ENCODE measurements around the gene FGD5. TPM values are rescaled to one million over a fixed set of nuclear protein-coding genes. Genes with fewer than 3 reads are reported as not detected.
A peak's percentile ranks its signal among the peaks of the same experiment; 100 is the strongest.
"Not testable (repeated sequence)": the region's sequence is repeated elsewhere in the genome, so short reads cannot be mapped to it uniquely, and the experiment has no call there.

The FGD5 gene
- total RNA-seq, 3 donors from 2014 or later, result 0.13 to 0.25 TPM; not detected in 1

GRCh38 chr3:14806641-14807263, 12.0 kb upstream of the FGD5 start:
- Mint-ChIP-seq H3K4me1 (ENCODE audit: low read depth) (peaks cover 11% of the 10 kb centered on the region), H3K36me3 (ENCODE audit: insufficient read depth) (no peaks in the 10 kb centered on the region), H3K27me3 (ENCODE audit: low read depth) (peaks cover 46% of the 10 kb centered on the region), H3K4me3 (no peak overlapping the region), H3K9me3 (no peaks in the 10 kb centered on the region)
- ATAC-seq, result peak in 1 of 2 donors; percentile 35
- DNase-seq, result no peak

- peaks cover 58% of the 10 kb centered on the region for H3K27me3 Mint-ChIP-seq (ENCODE audit: low read depth)
- ATAC-seq, result no peak
- no peaks in the 10 kb centered on the region for H3K9me3 Mint-ChIP-seq
- DNase-seq, result no peak
- H3K36me3 Mint-ChIP-seq (ENCODE audit: insufficient read depth), result no peaks in the 10 kb centered on the region
- H3K4me1 Mint-ChIP-seq (ENCODE audit: low read depth), result peaks cover 13% of the 10 kb centered on the region
- H3K4me3 Mint-ChIP-seq, result no peak overlapping the region
These were observed 10.7 kb upstream of the FGD5 start for GRCh38 chr3:14808025-14808424.

DNA sequence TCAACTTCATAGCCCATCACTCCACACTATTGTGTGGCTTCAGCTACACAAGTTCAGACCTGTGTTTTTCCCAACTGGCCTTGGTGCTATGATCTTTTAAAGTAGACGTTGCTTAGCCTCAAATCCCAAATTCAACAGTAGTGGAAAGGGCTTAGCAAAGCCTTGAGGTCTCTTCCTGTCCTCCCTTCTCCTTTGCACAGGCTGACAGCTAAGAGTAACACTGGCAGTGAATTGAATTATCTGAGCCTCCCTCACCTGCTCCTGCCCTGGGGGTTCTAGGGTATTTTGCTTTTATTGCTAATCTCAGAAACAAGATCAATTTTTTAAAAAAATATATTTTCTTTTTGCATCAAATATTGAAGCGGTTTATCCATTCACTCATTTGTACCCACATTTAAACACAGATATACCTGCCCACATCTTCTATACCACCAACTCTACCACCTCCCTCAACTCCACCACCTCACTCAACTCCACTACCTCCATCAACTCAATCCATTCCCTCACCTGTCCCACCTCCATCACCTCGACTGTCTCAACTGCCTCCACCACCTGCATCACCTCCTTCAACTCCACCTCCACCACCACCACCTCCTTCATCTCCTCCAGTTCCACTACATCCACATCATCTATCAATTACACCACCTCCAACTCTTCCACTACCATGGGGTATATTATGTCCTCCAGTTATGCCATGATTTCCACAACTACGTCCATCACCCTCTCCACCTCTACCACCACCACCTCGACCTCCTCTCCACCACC, 10.1 kb upstream of the FGD5 start:
- no peaks in the 10 kb centered on the region for H3K9me3 Mint-ChIP-seq
- H3K27me3 Mint-ChIP-seq (ENCODE audit: low read depth), result peaks cover 64% of the 10 kb centered on the region
- ATAC-seq, result no peak
- DNase-seq, result no peak
- peaks cover 13% of the 10 kb centered on the region for H3K4me1 Mint-ChIP-seq (ENCODE audit: low read depth)
- no peaks in the 10 kb centered on the region for H3K36me3 Mint-ChIP-seq (ENCODE audit: insufficient read depth)
- no peak overlapping the region for H3K4me3 Mint-ChIP-seq

DNA sequence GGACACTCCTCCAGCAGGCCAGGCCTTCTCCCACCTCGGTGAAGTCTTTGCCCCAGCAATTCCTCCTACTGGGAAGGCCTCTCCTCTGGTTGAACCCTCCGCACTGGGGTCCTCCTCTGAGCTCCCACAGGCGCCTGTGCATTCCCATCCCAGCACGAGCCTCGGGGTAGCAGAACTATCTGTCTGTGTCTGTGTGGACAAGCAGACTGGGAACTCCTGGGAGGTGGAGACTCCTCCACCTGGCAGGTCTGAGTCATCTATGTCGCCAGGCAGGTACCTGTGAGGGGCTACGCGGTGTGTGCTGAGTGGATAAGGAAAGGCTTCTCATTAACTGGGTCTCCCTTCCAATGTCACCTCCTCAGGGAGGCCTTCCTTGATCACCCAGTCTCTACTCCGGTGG, 9.2 kb upstream of the FGD5 start:
- peaks cover 64% of the 10 kb centered on the region for H3K27me3 Mint-ChIP-seq (ENCODE audit: low read depth)

DNA sequence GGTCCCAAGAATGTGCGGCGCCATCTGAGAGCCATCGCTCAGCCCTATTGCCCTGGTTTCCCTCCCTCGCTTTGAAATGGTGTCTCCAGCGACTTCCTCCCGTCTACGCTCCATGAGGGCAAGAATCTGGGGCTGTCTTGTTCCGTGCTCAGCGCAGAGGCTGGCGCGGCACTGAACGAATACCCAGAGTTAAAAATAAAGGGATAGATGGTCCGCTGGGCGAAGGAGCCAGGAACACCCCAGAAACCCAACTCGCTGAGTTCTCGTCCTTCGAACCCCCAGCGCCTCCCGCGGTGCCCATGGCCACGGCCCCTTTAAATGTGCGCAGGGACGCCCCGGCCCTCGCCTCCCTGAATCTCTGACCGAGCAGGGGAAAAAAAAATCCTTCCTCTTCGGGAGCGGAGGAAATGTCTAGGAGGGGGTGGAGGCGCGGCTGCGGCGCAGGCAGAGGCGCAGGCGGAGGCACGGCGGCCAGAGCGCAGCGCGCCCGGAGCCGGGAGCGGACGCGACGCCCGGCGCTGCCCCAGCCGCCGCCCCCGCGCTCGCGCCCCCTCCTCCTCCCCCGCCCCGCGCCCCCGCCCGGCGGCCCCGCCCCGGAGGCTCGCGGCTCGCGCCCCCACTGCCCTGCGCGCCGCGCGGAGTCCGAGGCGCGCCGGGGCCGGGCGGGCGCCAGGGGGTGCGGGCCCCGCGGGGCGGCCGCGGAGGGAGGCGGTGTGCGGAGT, 8.5 kb upstream of the FGD5 start:
- Mint-ChIP-seq H3K4me1 (ENCODE audit: low read depth) (peaks cover 8% of the 10 kb centered on the region), H3K4me3 (no peak overlapping the region), H3K27me3 (ENCODE audit: low read depth) (peaks cover 64% of the 10 kb centered on the region), H3K36me3 (ENCODE audit: insufficient read depth) (no peaks in the 10 kb centered on the region), H3K9me3 (no peaks in the 10 kb centered on the region)
- DNase-seq (no peak), ATAC-seq (peak in 1 of 2 donors; percentile 15)

More for the DNA sequence above, 9.2 kb upstream of the FGD5 start:
- H3K36me3 Mint-ChIP-seq (ENCODE audit: insufficient read depth); H3K9me3 Mint-ChIP-seq; DNase-seq; H3K4me3 Mint-ChIP-seq; ATAC-seq: not testable (repeated sequence)
- H3K4me1 Mint-ChIP-seq (ENCODE audit: low read depth), result peaks cover 13% of the 10 kb centered on the region

DNA sequence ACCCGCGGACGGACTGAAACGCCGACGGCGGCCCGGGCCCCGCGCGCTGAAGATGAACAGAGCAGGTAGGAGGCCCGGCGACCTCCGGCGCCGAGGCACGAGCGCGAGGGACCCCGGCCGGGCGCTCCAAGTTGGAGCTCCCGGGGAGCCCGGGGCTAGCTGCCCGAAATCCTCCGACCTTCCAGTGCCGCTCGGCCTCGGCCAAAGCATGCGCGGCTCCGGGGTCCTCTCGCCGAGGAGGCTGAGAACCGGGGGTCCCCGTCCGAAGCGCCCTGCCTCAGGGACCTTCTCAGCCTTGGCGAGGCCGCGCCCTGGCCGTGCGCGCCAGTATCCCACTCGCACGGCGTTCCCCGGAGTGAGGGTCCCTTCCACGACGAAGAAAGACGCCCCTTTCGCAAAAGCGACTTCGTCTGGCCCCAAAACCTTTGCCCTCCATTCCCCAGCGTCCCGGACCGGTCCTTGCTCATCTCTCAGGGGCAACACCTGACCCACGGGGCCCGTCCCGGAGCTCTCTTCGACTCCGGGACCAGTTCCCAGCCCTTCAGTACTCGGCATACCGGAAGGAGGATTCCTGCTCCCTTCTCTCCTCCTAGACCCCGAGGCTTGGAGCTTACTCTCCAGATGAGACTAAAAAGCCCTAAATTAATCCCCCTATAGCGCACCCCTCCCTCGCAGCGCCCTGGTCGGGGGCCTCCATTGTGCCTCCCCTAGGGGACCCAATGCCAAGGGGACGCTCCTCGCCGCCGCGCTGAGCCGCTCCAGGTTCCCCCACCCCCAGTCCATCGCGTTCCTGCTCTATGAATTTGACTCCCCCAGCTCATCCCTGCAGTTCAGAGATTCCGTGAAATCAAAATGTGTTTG, 7.7 kb upstream of the FGD5 start:
- no peaks in the 10 kb centered on the region for H3K36me3 Mint-ChIP-seq (ENCODE audit: insufficient read depth)
- H3K4me1 Mint-ChIP-seq (ENCODE audit: low read depth), result peaks cover 7% of the 10 kb centered on the region
- peaks cover 67% of the 10 kb centered on the region for H3K27me3 Mint-ChIP-seq (ENCODE audit: low read depth)
- no peak for ATAC-seq
- no peak for DNase-seq
- no peaks in the 10 kb centered on the region for H3K9me3 Mint-ChIP-seq
- peak overlapping the region; percentile 16 for H3K4me3 Mint-ChIP-seq

GRCh38 chr3:14811684-14812083, 7.1 kb upstream of the FGD5 start:
- peaks cover 7% of the 10 kb centered on the region for H3K4me1 Mint-ChIP-seq (ENCODE audit: low read depth)
- peak overlapping the region; percentile 16 for H3K4me3 Mint-ChIP-seq
- H3K9me3 Mint-ChIP-seq, result no peaks in the 10 kb centered on the region
- H3K27me3 Mint-ChIP-seq (ENCODE audit: low read depth), result peaks cover 68% of the 10 kb centered on the region
- ATAC-seq (no peak), DNase-seq (no peak)
- H3K36me3 Mint-ChIP-seq (ENCODE audit: insufficient read depth), result no peaks in the 10 kb centered on the region

GRCh38 chr3:14812196-14812790, 6.5 kb upstream of the FGD5 start:
- ATAC-seq (no peak), DNase-seq (no peak)
- no peak overlapping the region for H3K4me3 Mint-ChIP-seq
- peaks cover 67% of the 10 kb centered on the region for H3K27me3 Mint-ChIP-seq (ENCODE audit: low read depth)
- peaks cover 7% of the 10 kb centered on the region for H3K4me1 Mint-ChIP-seq (ENCODE audit: low read depth)
- no peaks in the 10 kb centered on the region for H3K9me3 Mint-ChIP-seq
- H3K36me3 Mint-ChIP-seq (ENCODE audit: insufficient read depth), result no peaks in the 10 kb centered on the region

GRCh38 chr3:14814411-14814871, 4.3 kb upstream of the FGD5 start:
- DNase-seq (no peak), ATAC-seq (no peak)
- no peaks in the 10 kb centered on the region for H3K9me3 Mint-ChIP-seq
- H3K27me3 Mint-ChIP-seq (ENCODE audit: low read depth), result peaks cover 61% of the 10 kb centered on the region
- peaks cover 7% of the 10 kb centered on the region for H3K4me1 Mint-ChIP-seq (ENCODE audit: low read depth)
- H3K36me3 Mint-ChIP-seq (ENCODE audit: insufficient read depth), result no peaks in the 10 kb centered on the region
- no peak overlapping the region for H3K4me3 Mint-ChIP-seq

GRCh38 chr3:14816359-14816758, 2.4 kb upstream of the FGD5 start:
- H3K4me1 Mint-ChIP-seq (ENCODE audit: low read depth), result peaks cover 3% of the 10 kb centered on the region
- H3K4me3 Mint-ChIP-seq, result no peak overlapping the region
- H3K27me3 Mint-ChIP-seq (ENCODE audit: low read depth), result peaks cover 52% of the 10 kb centered on the region
- H3K9me3 Mint-ChIP-seq, result no peaks in the 10 kb centered on the region
- no peaks in the 10 kb centered on the region for H3K36me3 Mint-ChIP-seq (ENCODE audit: insufficient read depth)
- ATAC-seq (no peak), DNase-seq (no peak)

GRCh38 chr3:14819671-14820070, 909 bp downstream of the FGD5 start:
- no peak overlapping the region for H3K4me3 Mint-ChIP-seq
- peaks cover 27% of the 10 kb centered on the region for H3K27me3 Mint-ChIP-seq (ENCODE audit: low read depth)
- no peaks in the 10 kb centered on the region for H3K9me3 Mint-ChIP-seq
- DNase-seq (no peak), ATAC-seq (no peak)
- no peaks in the 10 kb centered on the region for H3K4me1 Mint-ChIP-seq (ENCODE audit: low read depth)
- H3K36me3 Mint-ChIP-seq (ENCODE audit: insufficient read depth), result no peaks in the 10 kb centered on the region

- DNase-seq (no peak), ATAC-seq (no peak)
- peaks cover 22% of the 10 kb centered on the region for H3K27me3 Mint-ChIP-seq (ENCODE audit: low read depth)
- H3K9me3 Mint-ChIP-seq, result no peaks in the 10 kb centered on the region
- no peaks in the 10 kb centered on the region for H3K4me1 Mint-ChIP-seq (ENCODE audit: low read depth)
- no peaks in the 10 kb centered on the region for H3K36me3 Mint-ChIP-seq (ENCODE audit: insufficient read depth)
- H3K4me3 Mint-ChIP-seq, result no peak overlapping the region
These were observed 1.4 kb downstream of the FGD5 start for GRCh38 chr3:14820156-14820555.

DNA sequence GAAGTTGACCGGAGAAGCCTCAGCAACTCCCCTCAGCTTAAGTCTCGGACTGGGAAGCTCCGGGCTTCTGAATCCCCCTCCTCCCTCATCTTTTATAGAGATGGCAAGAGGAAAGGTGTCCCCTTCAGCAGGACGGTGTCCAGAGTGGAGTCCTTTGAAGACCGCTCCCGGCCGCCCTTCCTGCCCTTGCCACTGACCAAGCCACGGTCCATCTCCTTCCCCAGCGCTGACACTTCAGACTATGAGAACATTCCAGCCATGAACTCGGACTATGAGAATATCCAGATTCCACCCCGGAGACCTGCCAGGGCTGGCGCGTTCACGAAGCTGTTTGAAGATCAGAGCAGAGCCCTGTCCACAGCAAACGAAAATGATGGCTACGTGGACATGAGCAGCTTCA, 2.4 kb downstream of the FGD5 start:
- Mint-ChIP-seq H3K4me1 (ENCODE audit: low read depth) (no peaks in the 10 kb centered on the region), H3K4me3 (no peak overlapping the region), H3K27me3 (ENCODE audit: low read depth) (peaks cover 17% of the 10 kb centered on the region), H3K36me3 (ENCODE audit: insufficient read depth) (no peaks in the 10 kb centered on the region), H3K9me3 (no peaks in the 10 kb centered on the region)
- DNase-seq, result no peak
- no peak for ATAC-seq

Data from activated T-cell treated with anti-CD3 and anti-CD28 coated beads, Interleukin-2, amount 50 U/mL, for 4 hours (primary cell).